HCT116 (cell line): ENCODE data around the gene DOC2A. TPM values are rescaled to one million over a fixed set of nuclear protein-coding genes. Genes with fewer than 3 reads are reported as not detected.

Experiments
- ATAC-seq: fragments of 200-7000 bp; cut with Tn5 transposase; 2 replicates; pipeline ENCODE4 v1.9.1; 2020; ENCODE audit warnings: mild to moderate bottlenecking, moderate library complexity
- BruUV-seq: library from RNA; stranded (reverse); fragments of 400-500 nt; replicated peaks from 2 replicates; lab custom pipeline; 2021; lab: Mats Ljungman, UMichigan
- CTCF ChIA-PET: fragments of 300-600 bp; sonication (Branson Sonifier 250); formaldehyde crosslinking; loops from one replicate; lab custom pipeline; 2021; ENCODE audit warnings: antibody characterized with exemption; lab: Charles Lee
- POLR2A ChIA-PET: fragments of 300-600, 350-600 bp; sonication (Branson Sonifier 250); formaldehyde crosslinking; loops from one replicate; lab custom pipeline; 2021; ENCODE audit warnings: antibody characterized with exemption; lab: Charles Lee
- RAD21 ChIA-PET, 2 experiments: fragments of 300-600 bp; sonication (Branson Sonifier 250); formaldehyde crosslinking; loops; one replicate each; lab custom pipeline; 2023; ENCODE audit warnings: low total read pairs in 2 of 2; ENCODE audit not compliant: uncharacterized antibody in 2 of 2, unreplicated experiment in 2 of 2, low non-redundant PET in 1 of 2; lab: Charles Lee
- DNase-seq: peaks from one replicate; pipeline ENCODE4 v3.0.0-alpha.2; 2010; ENCODE audit warnings: low read depth, low spot score
- H2AFZ ChIP-seq: fragments of 200-600 bp; shearing (Covaris generic), sonication (generic); 2 replicates; pipeline ENCODE4 v1.6.1; 2017; ENCODE audit warnings: low read depth, mixed run types, mixed read lengths, antibody characterized with exemption, low read length; ENCODE audit not compliant: poor library complexity, severe bottlenecking
- H3K27ac ChIP-seq: 2 replicates; pipeline ENCODE4 v1.5.1; 2012; ENCODE audit warnings: low read depth, low read length
- H3K27me3 ChIP-seq: fragments of 200-600 bp; sonication (generic); 2 replicates; pipeline ENCODE4 v1.6.1; 2016; ENCODE audit warnings: mixed run types, low read length, mixed read lengths; ENCODE audit not compliant: insufficient read depth
- H3K36me3 ChIP-seq, 2 experiments: fragments of 200-500 bp in 1 of 2; fragments of 200-600 bp in 1 of 2; sonication (Bioruptor generic) in 1 of 2; sonication (generic) in 1 of 2; 2 replicates each; pipeline versions ENCODE4 v1.5.1 to v1.6.1; 2014 to 2016; ENCODE audit warnings: low read length in 2 of 2, inconsistent platforms in 1 of 2, mixed read lengths in 1 of 2, mixed run types in 1 of 2; ENCODE audit not compliant: insufficient read depth in 2 of 2, control insufficient read depth in 1 of 2
- H3K4me1 ChIP-seq, 2 experiments: fragments of 200-600 bp in 1 of 2; sonication (generic) in 1 of 2; 2 replicates each; pipeline versions ENCODE4 v1.5.1 to v1.6.1; 2012 to 2017; ENCODE audit warnings: low read length in 2 of 2, inconsistent platforms in 1 of 2, mild to moderate bottlenecking in 1 of 2, mixed read lengths in 1 of 2, mixed run types in 1 of 2, moderate library complexity in 1 of 2; ENCODE audit not compliant: insufficient read depth in 2 of 2, control insufficient read depth in 1 of 2
- H3K4me2 ChIP-seq: fragments of 200-600 bp; sonication (generic); 2 replicates; pipeline ENCODE4 v1.6.1; 2017; ENCODE audit warnings: mixed run types, low read length, mixed read lengths
- H3K4me3 ChIP-seq, 2 experiments: fragments of 200-600 bp in 1 of 2; sonication (generic) in 1 of 2; replicated peaks in 1 of 2; 2 replicates each; pipeline ENCODE4 v1.5.1; 2011 to 2016; ENCODE audit warnings: low read length in 2 of 2, control low read depth in 1 of 2, low read depth in 1 of 2, mild to moderate bottlenecking in 1 of 2, mixed read lengths in 1 of 2, mixed run types in 1 of 2
- H3K79me2 ChIP-seq: fragments of 200-600 bp; sonication (generic); 2 replicates; pipeline ENCODE4 v1.6.1; 2017; ENCODE audit warnings: mild to moderate bottlenecking, mixed run types, low read length, moderate library complexity, mixed read lengths; ENCODE audit not compliant: insufficient read depth
- H3K9ac ChIP-seq: fragments of 200-600 bp; sonication (generic); 2 replicates; pipeline ENCODE4 v1.6.1; 2016; ENCODE audit warnings: low read length, mixed read lengths
- H3K9me2 ChIP-seq: fragments of 200-600 bp; sonication (generic), shearing (Covaris generic); 2 replicates; pipeline ENCODE4 v1.6.1; 2017; ENCODE audit warnings: mixed run types, mild to moderate bottlenecking, moderate library complexity; ENCODE audit not compliant: insufficient read depth
- H3K9me3 ChIP-seq, 2 experiments: fragments of 200-500 bp in 1 of 2; fragments of 200-600 bp in 1 of 2; sonication (Bioruptor generic) in 1 of 2; sonication (generic) in 1 of 2; 2 replicates each; pipeline ENCODE4 v1.6.1; 2014 to 2017; ENCODE audit warnings: low read length in 2 of 2, mixed read lengths in 2 of 2, inconsistent platforms in 1 of 2, low read depth in 1 of 2, mild to moderate bottlenecking in 1 of 2, mixed run types in 1 of 2, moderate library complexity in 1 of 2; ENCODE audit not compliant: control insufficient read depth in 1 of 2, insufficient read depth in 1 of 2
- H4K20me1 ChIP-seq: fragments of 200-600 bp; sonication (generic), shearing (Covaris generic); 2 replicates; pipeline ENCODE4 v1.6.1; 2017; ENCODE audit warnings: mixed run types, mild to moderate bottlenecking, moderate library complexity; ENCODE audit not compliant: insufficient read depth
- CBX3 ChIP-seq: IDR thresholded peaks from 2 replicates; pipeline ENCODE4 v1.6.1; 2012; ENCODE audit warnings: low read depth
- CEBPB ChIP-seq: IDR thresholded peaks from 2 replicates; pipeline ENCODE4 v1.6.1; 2012; ENCODE audit warnings: low read depth
- EGR1 ChIP-seq: IDR thresholded peaks from 2 replicates; pipeline ENCODE4 v1.6.1; 2012; ENCODE audit warnings: low read depth
- ELF1 ChIP-seq: IDR thresholded peaks from 2 replicates; pipeline ENCODE4 v1.6.1; 2012; ENCODE audit warnings: low read depth, borderline replicate concordance
- EZH2 ChIP-seq: fragments of 200-600 bp; sonication (generic); IDR thresholded peaks from 2 replicates; pipeline ENCODE4 v1.6.1; 2017; ENCODE audit warnings: antibody characterized with exemption, mixed run types
- EZH2phosphoT487 ChIP-seq: fragments of 200-600 bp; IDR thresholded peaks from 2 replicates; pipeline ENCODE4 v1.6.1; 2018; ENCODE audit warnings: antibody characterized with exemption, borderline replicate concordance
- FOSL1 ChIP-seq: IDR thresholded peaks from 2 replicates; pipeline ENCODE4 v1.6.1; 2012; ENCODE audit warnings: low read depth
- JUND ChIP-seq: IDR thresholded peaks from 2 replicates; pipeline ENCODE4 v1.6.1; 2012
- MAX ChIP-seq: IDR thresholded peaks from 2 replicates; pipeline ENCODE4 v1.6.1; 2012
- POLR2A ChIP-seq: IDR thresholded peaks from 2 replicates; pipeline ENCODE4 v1.7.0; 2011; ENCODE audit warnings: borderline replicate concordance; ENCODE audit not compliant: insufficient read depth, insufficient read length; ENCODE audit errors: extremely low read depth
- POLR2AphosphoS5 ChIP-seq: IDR thresholded peaks from 2 replicates; pipeline ENCODE4 v1.6.1; 2011; ENCODE audit warnings: mild to moderate bottlenecking, low read depth, low read length, moderate library complexity
- RAD21 ChIP-seq: IDR thresholded peaks from 2 replicates; pipeline ENCODE4 v1.6.1; 2012; ENCODE audit warnings: low read depth, mild to moderate bottlenecking
- SP1 ChIP-seq: IDR thresholded peaks from 2 replicates; pipeline ENCODE4 v1.6.1; 2012; ENCODE audit warnings: low read depth
- SRF ChIP-seq: IDR thresholded peaks from 2 replicates; pipeline ENCODE4 v1.6.1; 2012; ENCODE audit warnings: low read depth
- YY1 ChIP-seq: IDR thresholded peaks from 2 replicates; pipeline ENCODE4 v1.6.1; 2011; ENCODE audit warnings: low read length, low read depth, moderate library complexity, mild to moderate bottlenecking; ENCODE audit not compliant: insufficient replicate concordance; ENCODE audit errors: extremely low read depth
- ZFX ChIP-seq: fragments of 450-650 bp; IDR thresholded peaks from 2 replicates; pipeline ENCODE4 v1.6.1; 2017
- ZNF274 ChIP-seq: fragments of 200-500 bp; sonication (Bioruptor generic); IDR thresholded peaks from 2 replicates; pipeline ENCODE4 v1.6.1; 2014; ENCODE audit warnings: mild to moderate bottlenecking, low read depth, low read length, inconsistent platforms
- intact Hi-C: fragments of 100-400 bp; cut with micrococcal nuclease; formaldehyde crosslinking; loops from 2 replicates; pipeline ENCODE4 v1.10.0; 2022
- total RNA-seq: library from RNA; stranded (reverse); gene quantifications from one replicate; pipeline ENCODE4 v1.2.1, GENCODE V29; 2021; ENCODE audit not compliant: unreplicated experiment

DOC2A gene
- total RNA-seq, 1 experiment from 2014 or later: 17.3 TPM

GRCh38 chr16:29977063-29977825 lies 33.6 kb downstream of the DOC2A start:
- H4K20me1 ChIP-seq: no peaks in the 10 kb centered on the region

GRCh38 chr16:29975811-29976511 lies 34.9 kb downstream of the DOC2A start:
- Histone ChIP-seq H3K4me1 (peaks cover 8 to 26% of the 10 kb centered on the region in 2 experiments), H3K9ac (no peak overlapping the region), H3K27ac (no peak overlapping the region; the same call in 1 of the 2 replicates), H3K79me2 (peaks cover 61% of the 10 kb centered on the region), H3K9me2 (no peaks in the 10 kb centered on the region), H4K20me1 (no peaks in the 10 kb centered on the region), H3K36me3 (peaks cover 31 to 34% of the 10 kb centered on the region in 2 experiments), H3K27me3 (no peaks in the 10 kb centered on the region), H2AFZ (no peak overlapping the region), H3K9me3 (no peaks in the 10 kb centered on the region; a peak in 1 of 4 replicates), H3K4me2 (peak overlapping the region; percentile 95), H3K4me3 (peak overlapping the region; percentile 96 to 98; a peak in 2 of 4 replicates)
- ATAC-seq: no peak
- POLR2A ChIA-PET: interaction anchor here (1.0 kb wide), 1 partner anchor 31 kb away, joined by 5 read pairs; no protein-coding TSS in a partner anchor
- RAD21 ChIA-PET: no interaction called here
- no TSS peak for BruUV-seq
- intact Hi-C loops: no loop called here
- DNase-seq: no peak
- CTCF ChIA-PET: interaction anchor here (0.9 to 1.7 kb wide), 2 partner anchors 32 to 275 kb away, joined by 3 to 4 read pairs; no protein-coding TSS in a partner anchor
- no peak for TF ChIP-seq ELF1
- TF ChIP-seq POLR2AphosphoS5: no peak
- no peak for TF ChIP-seq CBX3
- no peak for TF ChIP-seq YY1
- no peak for TF ChIP-seq FOSL1
- TF ChIP-seq ZNF274: no peak
- TF ChIP-seq POLR2A: no peak
- no peak for TF ChIP-seq EZH2
- TF ChIP-seq SRF: no peak
- no peak for TF ChIP-seq EGR1
- TF ChIP-seq SP1: no peak
- no peak for TF ChIP-seq ZFX
- TF ChIP-seq JUND: no peak
- TF ChIP-seq EZH2phosphoT487: no peak
- TF ChIP-seq RAD21: no peak

More at GRCh38 chr16:29977063-29977825, 33.6 kb downstream of the DOC2A start:
- Histone ChIP-seq H3K9me3 (no peaks in the 10 kb centered on the region; a peak in 1 of 4 replicates), H3K27ac (no peak overlapping the region), H3K4me3 (no peak overlapping the region), H3K36me3 (peaks cover 40 to 44% of the 10 kb centered on the region in 2 experiments), H3K27me3 (no peaks in the 10 kb centered on the region), H2AFZ (no peak overlapping the region), H3K9ac (no peak overlapping the region), H3K79me2 (peaks cover 67% of the 10 kb centered on the region), H3K4me2 (no peak overlapping the region), H3K9me2 (no peaks in the 10 kb centered on the region), H3K4me1 (peaks cover 8 to 26% of the 10 kb centered on the region in 2 experiments)
- no peak for ATAC-seq
- ChIA-PET RAD21 (no interaction called here), CTCF (no interaction called here), POLR2A (interaction anchor here (0.9 kb wide), 1 partner anchor 18 kb away, joined by 3 read pairs; the partner anchor contains the start of gene HIRIP3)
- no peak for DNase-seq
- TF ChIP-seq CEBPB (no peak), SP1 (no peak), MAX (no peak)
- intact Hi-C loops: no loop called here
- BruUV-seq: no TSS peak
